GM18951 (cell line): ENCODE measurements around the gene COBL.

Experiments used
- POLR2A ChIP-seq: IDR thresholded peaks from 4 replicates; pipeline ENCODE4 v1.6.1; 2011; ENCODE audit warnings: mild to moderate bottlenecking; ENCODE audit not compliant: insufficient read length, insufficient read depth; ENCODE audit errors: extremely low read depth
- in situ Hi-C: fragments of 300-500 bp; cut with MboI; formaldehyde crosslinking; loops from one replicate; pipeline ENCODE4 v1.12.0; 2022; ENCODE audit warnings: low sequenced_read_pairs, mixed read lengths, inconsistent platforms; ENCODE audit not compliant: unreplicated experiment

COBL gene

GRCh38 chr7:51067757-51068156, 248.9 kb downstream of the COBL start:
- TF ChIP-seq POLR2A, result no peak
- in situ Hi-C loops, result no loop called here

- no peak for TF ChIP-seq POLR2A
- in situ Hi-C loops, result no loop called here
Observed at GRCh38 chr7:51067258-51067657, 249.4 kb downstream of the COBL start.

DNA sequence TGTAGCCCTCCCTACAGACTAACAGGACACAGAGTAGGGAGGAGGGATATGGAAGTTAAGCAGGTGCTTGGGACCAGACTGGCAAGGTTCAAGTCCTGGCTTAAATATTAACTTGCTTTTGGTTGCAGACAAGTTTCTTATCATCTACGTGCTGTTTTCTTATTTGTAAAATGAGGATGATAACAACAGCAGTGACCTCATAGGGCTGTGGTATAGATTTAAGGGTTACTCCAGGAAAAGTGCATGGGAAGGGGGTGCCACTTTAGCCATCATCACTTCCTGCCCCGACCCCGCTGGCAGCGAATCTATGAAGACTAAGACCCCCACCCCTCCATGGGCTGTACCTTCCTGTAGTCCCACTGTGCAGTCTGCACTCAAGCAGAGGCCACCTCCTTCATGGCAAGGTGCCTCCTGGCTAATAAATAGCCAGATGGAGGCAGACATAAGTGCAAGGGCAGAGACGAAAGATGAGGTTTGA, 250.2 kb downstream of the COBL start:
- in situ Hi-C loops, result no loop called here
- no peak for TF ChIP-seq POLR2A

DNA sequence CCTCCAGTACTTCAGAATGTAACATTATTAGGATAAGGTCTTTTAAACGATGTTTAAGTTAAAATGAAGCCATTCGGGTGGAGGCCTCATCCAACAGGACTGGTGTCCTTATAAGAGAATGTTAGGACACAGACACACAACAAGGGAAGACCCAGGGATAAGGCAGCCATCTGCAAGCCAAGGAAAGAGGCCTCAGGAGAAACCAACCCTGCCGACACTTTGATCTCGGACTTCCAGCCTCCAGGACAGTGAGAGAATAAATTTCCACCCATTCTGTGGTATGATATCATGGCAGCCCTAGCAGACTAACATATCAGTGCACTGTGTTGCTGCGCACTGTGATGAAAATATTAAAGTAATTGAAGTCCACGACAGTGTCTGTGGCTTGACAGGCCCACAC, 250.8 kb downstream of the COBL start:
- TF ChIP-seq POLR2A, result no peak
- in situ Hi-C loops, result no loop called here

- in situ Hi-C loops, result no loop called here
- no peak for TF ChIP-seq POLR2A
Observed at GRCh38 chr7:51064688-51065087, 251.9 kb downstream of the COBL start.

- in situ Hi-C loops, result no loop called here
- TF ChIP-seq POLR2A, result no peak
Observed at GRCh38 chr7:51062222-51062987, 254.2 kb downstream of the COBL start.

- TF ChIP-seq POLR2A, result no peak
- in situ Hi-C loops, result no loop called here
Observed at GRCh38 chr7:51060536-51060935, 256.1 kb downstream of the COBL start.

DNA sequence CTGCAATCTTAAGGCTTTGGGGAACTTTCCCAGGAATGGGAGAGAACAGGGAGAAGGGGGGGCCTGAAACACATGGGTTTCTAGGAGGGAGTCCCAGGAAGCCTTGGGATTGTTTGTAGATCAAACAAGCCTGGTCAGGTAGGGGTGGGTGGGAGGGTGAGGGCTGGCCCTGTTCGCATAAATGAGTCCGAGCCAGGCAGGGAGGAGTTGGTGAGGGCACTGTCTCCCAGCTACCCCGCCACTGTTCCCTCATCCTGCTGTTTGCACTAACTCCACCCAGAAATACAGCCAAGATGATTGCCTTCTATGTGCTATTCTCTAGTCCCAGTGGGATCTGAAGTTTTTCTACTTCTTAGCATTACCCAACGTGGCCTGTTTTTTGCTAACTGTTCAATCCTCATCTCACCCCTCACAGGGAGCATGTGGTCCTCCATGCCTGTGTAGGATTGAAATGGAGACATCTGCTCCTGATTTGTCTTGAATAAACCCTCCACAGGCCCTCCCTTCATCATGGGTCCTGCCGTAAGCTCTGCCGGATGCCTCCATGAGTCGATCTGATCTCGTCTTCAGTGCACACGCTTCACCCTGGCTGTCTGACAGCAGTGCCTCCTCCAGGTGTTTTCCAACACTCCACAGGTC, 257.0 kb downstream of the COBL start:
- no peak for TF ChIP-seq POLR2A
- in situ Hi-C loops, result no loop called here

- TF ChIP-seq POLR2A, result no peak
- in situ Hi-C loops, result no loop called here
Observed at GRCh38 chr7:51058764-51059163, 257.8 kb downstream of the COBL start.

- no peak for TF ChIP-seq POLR2A
- in situ Hi-C loops, result no loop called here
Observed at GRCh38 chr7:51055039-51055840, 261.4 kb downstream of the COBL start.

GRCh38 chr7:51054231-51054630, 262.4 kb downstream of the COBL start:
- in situ Hi-C loops, result no loop called here
- TF ChIP-seq POLR2A, result no peak

GRCh38 chr7:51053160-51053925, 263.3 kb downstream of the COBL start:
- no peak for TF ChIP-seq POLR2A
- in situ Hi-C loops, result no loop called here

GRCh38 chr7:51046482-51046881, 270.1 kb downstream of the COBL start:
- no peak for TF ChIP-seq POLR2A
- in situ Hi-C loops, result no loop called here
